GM18519 (cell line): ENCODE measurements around the gene ERICH2.

Experiments used
- ATAC-seq: cut with Tn5 transposase; IDR thresholded peaks from one replicate; pipeline ENCODE4 v1.9.1; 2021; ENCODE audit warnings: mild to moderate bottlenecking, moderate library complexity; ENCODE audit not compliant: unreplicated experiment, low FRiP score

The ERICH2 gene

DNA sequence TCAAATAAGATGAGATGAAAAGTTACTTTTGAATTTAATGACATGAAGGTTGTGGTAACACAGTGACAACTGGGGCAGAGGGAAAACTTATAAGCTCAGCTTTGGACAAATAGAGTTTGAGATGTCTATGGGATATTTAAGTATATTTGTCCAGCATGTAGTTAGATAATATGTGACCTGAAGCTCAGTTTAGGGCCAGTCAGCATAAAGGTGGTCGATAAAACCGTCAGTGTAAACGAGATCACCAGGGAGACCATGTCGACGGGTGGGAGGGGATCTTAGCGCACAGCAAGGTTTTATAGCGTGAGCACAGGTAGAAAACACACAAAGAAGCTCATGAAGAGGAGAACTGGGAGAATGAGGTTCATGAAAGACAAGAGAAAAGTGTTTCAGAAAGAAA is 7.4 kb upstream of the ERICH2 start:
- no peak for ATAC-seq

DNA sequence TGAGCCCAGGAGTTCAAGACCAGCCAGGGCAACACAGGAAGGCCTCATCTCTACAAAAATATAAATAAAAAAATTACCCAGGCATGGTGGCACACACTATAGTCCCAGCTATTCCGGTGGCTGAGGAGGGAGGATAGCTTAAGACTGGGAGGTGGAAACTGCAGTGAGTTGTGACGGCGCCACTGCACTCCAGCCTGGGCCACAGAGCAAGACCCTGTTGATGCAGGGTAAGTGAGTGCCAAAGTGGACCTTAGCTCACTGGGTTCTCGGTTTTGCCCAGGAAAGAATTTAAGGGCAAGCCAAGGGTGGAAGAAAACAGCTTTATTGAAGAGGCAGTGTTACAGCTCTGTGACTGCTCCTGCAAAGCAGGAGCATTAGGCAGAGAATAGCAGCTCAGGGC is 6.9 kb upstream of the ERICH2 start:
- no peak for ATAC-seq

DNA sequence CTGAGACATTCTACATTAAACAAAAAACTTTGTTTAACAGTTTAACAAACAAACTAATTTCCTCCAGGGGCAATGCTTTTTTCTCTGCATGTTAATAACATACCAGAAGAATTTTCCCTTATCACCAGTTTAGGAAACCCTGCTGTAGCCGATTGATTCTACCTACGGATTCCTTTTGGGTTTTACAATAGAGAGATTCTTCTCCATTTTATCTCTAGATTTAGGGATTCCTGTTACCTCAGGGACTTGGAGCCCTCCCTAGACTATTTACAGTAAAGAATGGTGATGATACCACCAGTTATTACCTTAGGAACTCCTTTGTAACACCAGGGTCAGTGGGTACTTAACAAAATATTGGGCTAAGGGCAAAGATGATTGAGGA is 5.3 kb upstream of the ERICH2 start:
- ATAC-seq: no peak

DNA sequence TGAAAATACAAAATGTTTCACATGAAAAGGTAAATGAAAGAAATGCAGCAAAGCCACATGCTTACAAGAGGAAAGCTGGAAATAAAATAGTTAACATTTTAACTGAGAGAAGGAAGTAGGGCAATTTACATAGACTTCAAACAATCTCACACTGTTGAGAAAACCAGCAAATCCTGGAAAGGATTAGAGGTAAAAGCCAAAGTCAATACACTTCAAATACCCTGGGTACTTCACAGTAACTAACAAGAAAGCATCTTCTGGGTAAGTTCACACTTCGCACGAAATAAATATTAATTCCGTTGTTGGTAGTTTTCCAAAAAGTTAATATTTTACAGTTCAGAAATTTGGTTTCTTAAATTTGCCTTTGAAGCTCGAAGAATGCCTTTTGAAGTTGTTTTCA is 3.5 kb upstream of the ERICH2 start:
- ATAC-seq: no peak

DNA sequence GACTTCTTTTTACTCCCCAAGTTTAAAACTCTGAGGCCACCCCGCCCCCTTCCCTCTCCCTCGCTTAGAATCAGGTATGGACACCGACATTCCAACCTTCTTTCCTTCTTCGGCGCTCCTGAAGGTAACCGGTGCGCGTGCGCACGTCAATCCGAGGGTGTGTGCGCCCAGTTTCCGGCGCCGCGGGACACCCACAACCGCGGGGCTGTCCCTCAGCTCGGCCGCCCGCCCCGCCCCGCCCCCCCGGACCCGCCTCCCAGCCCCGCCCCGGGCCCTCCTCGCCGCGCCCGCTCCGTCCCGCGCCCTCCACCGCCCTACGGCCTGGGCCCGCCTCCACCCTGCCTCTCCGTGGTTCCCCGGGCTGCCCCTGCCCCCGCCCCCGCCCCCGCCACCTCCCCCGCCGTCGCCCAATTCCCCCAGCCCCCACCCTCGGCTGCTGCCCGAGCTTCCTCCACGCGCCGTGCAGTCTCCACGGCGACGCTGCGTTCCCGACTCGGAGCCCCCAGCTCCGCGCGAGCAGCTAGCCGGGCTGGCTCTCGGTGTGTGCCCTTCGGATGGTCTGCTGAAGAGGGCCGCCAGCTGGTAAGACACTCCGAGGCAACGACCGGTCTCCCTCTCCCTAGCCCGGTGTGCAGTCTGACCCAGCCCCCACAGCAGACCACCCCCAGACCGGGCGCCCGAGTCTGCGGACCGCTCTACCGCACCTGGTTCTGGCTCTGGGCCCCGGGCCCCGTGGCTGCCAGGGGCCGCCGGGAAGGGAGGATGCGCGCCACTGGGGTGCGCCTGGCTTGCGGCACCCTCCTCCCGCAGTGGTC is 635 bp downstream of the ERICH2 start:
- peak; percentile 38 for ATAC-seq

DNA sequence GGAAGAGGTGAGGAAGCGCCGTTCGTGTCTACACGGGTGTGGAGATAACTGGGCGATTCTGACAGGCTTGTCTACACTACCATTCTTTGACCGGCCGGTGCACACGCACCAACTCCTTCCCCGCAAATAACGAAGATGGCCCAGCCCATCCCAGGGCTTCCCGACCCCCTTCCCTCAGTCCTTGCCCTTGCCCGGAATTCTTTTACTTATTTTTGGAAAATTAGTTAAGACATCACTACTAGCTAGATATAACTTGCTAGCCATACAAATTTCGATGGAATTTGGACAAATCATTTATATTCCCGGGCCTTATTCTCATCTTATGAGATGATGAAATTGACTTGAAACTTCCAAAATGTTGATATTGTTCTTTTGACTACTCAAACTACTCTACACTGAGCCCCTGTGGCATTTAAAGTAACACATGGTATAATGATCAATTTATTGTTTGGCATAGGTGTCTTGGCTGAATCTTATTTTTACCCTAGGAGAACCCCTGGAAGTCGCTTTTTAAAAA is 1.3 kb downstream of the ERICH2 start:
- ATAC-seq: peak; percentile 20

DNA sequence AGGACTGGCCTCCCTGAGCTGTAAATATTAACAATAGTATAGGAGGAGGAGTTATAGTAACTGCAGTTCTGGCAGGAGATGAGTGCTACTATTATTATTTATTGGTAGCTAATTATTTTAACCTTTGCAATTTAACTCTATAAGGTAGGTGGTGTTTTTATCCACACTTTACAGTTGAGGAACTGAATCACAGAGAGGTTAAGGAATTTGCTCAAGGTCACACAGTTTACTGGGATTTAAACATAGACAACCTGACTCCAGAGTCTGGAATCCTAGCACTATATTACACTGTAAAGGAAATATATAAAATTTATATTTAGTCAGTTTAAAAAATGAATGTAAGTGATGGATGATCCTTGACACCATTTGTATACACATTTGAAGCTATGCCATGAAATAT is 2.1 kb downstream of the ERICH2 start:
- no peak for ATAC-seq

DNA sequence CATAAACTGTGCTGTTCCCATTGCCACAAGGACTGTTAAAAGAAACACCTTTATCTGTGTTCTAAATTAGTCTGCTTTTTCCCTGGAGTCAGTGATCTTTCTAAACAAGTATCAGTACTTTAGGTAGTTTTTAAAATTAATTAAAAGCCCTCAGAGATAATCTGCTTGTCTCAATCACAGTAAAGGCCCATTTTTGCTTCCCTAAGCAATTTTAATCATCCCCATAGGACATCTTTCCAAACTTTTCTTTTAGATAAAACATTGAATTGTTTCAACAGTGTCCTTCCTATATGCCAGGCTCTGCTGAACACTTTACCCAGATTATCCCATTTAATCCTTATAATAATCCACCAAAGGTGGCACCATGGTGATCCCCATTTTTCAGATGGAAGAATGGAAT is 3.9 kb downstream of the ERICH2 start:
- no peak for ATAC-seq

DNA sequence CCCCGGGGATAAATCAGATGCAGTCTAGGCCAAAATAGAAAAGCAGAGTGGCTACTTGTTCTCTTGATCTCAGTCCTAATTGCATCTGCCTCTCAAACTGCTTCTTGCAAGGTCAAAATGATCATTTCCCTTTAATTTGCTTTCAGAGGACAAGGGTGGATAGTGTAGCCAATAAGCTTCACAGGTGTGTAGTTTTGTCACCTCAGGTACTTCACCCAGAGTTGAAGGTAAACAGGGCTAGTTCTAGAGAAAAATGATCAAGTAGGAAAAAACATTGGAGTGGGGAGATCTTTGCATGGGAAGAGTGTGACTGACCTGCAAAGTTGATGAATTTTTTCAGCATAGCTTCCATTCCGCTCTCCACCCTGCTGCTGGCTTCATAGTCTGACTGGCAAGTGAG is 8.7 kb downstream of the ERICH2 start:
- ATAC-seq: no peak

DNA sequence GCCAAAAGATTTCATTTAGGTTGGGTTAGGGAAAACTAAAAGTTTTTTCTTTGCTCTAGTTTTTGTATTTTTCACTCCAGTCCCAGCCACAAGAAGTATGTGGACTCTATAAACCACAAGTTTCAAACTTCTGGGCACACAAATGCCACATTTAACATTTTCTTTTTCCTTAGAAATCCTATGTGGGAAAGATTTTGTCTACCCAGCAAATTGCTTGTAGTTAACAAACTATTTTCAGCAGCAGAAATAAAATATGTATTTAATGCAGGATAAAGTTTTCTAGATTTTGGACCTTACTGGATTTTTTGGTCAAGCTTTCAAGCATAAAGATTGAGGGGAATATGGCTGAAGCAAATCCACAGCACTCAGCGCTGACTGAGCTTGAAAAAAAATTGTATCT is 9.1 kb downstream of the ERICH2 start:
- no peak for ATAC-seq

DNA sequence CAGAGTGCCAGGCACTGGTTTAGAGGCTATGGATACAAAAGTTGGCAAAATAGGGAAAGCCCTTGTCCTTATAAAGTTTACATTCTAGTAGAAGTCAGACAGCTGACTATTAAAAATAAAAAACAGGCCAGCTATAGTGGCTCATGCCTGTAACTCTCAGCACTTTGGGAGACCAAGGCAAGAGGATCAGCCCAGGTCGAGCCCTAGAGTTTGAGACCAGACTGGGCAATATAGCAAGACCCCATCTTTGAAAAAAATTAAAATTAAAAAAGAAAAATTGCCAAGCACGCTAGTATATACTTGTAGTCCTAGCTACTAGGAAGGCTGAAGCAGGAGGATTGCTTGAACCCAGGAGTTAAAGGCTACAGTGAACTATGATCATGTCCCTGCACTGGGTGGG is 12.5 kb downstream of the ERICH2 start:
- no peak for ATAC-seq

DNA sequence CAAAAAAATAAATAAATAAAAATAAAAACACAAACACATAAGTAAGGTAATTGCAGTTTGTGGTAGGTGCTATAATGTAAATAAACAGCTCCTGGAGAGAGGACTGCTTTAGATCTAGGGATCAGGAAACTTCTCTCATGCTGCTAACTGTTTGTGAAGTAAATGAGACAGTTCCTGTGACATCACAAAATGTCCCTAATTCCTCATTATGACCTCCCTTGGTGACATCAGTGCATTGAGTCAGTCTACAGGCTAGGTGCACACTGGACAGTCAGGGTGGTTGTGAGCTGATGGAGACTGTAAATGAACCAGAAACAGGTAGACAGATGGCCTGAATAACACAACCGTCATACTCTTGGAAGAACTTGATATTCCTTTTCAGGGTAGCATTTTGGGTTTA is 13.4 kb downstream of the ERICH2 start:
- no peak for ATAC-seq

DNA sequence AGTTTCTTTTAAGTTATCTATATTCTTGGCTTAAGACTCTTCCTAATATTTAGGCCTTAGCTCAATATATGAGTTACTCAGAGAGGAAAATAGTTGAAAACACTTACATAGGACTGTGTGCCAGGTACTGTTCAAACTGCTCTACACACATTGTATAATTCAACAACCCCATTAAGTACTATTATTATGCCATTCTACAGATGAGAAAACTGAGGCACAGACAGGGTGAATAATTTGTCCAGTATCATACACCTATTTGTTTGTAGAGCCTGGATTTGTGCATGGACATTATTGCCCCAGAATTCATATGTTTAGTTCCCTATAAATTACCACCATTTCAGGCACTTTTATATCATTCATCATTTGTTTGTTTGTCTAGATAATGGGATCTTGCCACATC is 28.8 kb downstream of the ERICH2 start:
- no peak for ATAC-seq

DNA sequence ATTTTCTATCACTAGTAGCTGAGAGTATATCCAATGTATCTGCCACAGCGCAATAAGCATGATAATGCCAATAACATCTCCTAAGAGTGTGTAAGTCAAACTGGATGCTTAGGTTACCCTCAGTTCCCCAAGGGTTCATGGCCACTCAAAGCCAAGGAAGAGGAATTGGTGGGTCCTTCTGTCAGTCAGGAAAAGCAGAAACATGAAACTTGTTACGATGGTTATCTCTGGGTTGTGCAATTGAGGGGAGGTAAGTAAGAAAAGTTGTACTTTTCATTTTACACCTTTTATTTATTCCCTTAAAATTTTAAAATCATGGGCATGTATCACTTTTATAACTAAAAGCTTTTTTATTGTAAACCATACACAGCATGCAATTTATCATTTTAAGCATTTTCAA is 36.4 kb downstream of the ERICH2 start:
- no peak for ATAC-seq

DNA sequence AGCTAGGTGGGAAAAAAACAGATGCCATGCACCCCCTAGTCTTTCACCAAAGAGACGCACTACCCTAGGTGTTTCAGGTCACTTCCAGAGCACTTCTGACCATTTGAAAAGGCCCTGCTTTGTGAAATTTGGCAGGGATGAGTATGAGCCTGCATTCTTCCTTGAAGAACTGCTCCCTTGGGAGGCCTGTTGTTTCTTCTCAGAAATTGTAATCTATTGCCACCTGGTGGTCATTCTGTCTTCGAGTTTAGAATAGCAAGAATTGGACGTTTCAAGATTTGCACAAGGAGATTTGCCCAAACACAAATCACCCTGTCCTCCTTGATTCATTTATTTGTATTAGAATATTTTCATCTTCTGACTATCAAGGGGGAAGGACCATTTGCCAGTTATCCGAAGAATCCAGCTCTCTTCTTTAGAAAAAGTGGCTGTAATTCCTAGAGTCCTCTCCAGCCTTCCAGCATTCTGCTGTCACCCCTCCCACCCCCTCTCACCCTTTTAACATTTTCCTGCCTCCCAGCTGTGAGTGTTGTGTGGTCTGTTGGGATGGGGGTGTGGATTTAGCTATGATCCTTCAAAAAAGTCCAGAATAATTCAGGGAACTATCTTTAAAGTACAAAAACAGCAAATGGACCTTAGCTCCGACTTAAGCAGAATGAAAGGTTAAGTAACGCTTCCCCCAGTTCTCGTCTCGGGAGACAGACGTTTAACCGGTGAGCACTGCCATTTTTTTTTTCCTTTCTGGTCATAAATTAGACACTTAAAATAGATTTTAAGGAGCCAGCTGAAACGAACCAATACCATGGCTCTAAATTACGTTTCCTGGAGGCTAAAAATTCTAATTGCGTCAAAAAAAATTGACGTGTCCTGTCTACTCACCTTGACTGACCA is 42.8 kb downstream of the ERICH2 start:
- ATAC-seq: no peak

DNA sequence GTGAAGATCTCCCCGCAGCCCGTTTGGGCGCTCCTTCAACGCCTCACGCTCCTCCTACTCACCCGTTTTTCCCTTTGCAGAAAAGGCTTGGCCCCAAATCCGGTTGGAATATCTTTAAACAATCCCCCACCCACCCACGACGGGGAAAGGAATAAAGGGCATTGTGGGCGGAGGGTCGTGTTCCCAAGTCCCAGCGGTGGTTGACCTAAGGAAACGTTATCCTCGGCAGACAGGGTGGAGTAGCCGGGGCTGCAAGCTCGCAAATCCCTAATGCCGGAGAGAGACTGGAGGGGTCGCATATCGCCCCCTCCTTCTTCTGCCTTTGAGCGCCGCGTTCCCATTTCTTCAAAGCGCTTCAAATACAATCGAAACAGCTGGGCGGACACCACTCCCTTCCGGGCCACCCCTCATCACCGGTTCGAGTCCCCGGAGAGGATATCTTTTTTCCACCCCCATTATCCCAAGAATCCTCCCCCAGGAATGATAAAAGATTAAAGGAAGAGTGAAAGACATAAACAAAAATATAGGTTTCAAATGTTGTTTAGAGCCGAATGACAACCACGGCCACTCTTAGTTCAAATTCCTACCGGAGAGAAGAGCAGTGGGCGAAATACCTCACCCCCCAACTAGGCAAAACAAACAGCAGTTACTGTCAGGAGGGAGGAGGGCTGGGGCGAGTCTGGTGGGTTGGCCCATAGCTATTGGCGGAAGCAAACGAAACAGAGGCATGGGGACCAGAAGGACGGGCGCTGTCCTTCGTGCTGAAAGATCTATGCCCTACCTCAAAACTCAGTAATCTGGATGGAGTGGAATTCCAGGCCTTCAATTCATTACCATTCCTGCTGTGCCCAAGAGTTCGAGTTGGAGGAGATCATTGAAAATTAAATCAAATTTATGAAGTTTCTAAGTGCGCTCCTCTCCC is 43.7 kb downstream of the ERICH2 start:
- no peak for ATAC-seq

DNA sequence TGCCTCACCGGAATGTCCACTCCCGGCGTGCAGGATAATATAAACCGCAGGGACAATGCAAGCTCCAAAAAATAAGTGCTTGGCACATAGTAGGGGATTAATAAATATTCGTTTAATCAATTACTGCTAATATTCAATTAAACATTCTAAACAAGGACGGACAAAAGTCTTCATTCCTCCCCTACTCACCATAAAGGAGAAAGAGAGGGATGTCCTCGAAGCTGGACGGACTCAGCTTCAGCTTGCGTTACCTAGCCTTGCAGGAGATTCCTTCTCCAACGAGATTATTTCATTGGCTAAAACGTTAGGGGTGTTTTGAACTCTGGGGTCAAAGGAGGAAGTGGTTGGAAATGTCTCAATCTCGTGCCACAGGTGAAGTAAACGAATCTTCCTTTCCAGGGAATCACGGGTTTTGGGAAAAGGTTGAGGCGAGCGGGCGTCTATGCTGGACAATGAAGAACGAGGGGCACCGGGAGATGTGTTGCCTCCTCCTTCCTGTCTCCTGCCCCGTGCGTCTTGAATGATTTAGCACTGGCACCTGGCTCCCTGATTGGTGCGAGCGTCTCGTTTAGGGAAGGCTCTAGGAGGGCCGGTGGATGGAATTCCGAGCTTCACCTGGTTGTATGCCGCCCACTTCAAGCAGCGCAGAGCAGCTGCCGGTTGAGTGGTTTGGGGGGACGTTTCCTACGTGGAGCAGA is 44.5 kb downstream of the ERICH2 start:
- ATAC-seq: no peak

DNA sequence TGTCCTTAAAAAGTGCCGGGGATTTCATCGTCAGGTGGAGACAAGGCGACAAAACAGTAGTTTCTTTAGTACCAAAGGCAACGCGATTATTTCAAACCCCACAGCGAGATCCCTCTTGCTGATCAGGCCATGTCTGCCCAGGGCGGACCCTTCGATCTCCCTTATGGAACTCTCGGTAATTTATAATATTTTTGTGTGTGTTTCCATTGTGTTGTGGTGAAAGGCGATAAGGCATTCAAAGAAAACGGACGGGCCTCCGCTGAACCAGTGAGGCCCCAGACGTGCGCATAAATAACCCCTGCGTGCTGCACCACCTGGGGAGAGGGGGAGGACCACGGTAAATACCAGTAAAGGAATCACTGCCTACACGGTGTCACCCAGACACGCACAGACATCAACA is 45.1 kb downstream of the ERICH2 start:
- ATAC-seq: no peak

DNA sequence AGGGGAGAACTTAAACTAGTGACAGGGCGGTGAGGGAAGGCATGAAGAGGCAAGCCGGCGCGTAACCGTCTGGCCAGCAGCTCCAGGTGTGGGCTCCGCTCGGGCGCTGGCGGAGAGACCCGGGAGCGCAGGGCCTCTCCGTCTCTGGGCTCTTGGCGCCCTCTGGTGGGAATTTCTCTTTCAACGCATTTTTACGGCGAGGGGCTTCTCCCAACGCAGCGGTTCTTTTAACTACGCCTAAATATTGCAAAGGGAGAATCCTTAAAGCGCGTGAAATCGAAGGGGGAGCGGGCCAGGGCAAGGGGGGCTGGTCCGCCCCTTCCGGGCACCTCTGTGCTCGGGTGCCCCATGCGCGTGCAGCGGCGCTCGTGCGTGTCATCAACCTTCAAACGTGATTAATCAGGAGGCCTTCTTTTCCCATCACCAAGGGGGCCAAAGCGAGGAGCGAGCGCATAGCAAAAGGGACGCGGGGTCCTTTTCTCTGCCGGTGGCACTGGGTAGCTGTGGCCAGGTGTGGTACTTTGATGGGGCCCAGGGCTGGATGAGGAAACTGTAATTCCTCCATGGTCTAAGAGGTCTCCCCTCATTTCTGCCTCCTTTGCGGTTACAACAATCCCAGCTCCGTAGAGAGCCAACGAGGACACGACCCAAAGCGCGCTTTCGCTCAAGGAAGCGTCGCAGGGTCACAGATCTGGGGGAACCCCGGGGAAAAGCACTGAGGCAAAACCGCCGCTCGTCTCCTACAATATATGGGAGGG is 45.7 kb downstream of the ERICH2 start:
- no peak for ATAC-seq
